ENCODE results near the gene KIF5A.

KIF5A gene

GRCh38 chr12:57553343-57554202, 3.7 kb downstream of the KIF5A start:
- no peak overlapping the region for H2BK15ac ChIP-seq (ENCODE audit: low read length)
- no peak overlapping the region for H3K14ac ChIP-seq (ENCODE audit: low read length)
- no peak overlapping the region for H2BK12ac ChIP-seq (ENCODE audit: low read length)
- no peak overlapping the region for H3K4ac ChIP-seq (ENCODE audit: low read length)
- no peak overlapping the region for H3K4me2 ChIP-seq (ENCODE audit: insufficient read depth, low read length, poor library complexity, severe bottlenecking)
- H2BK5ac ChIP-seq (ENCODE audit: low read length): no peak overlapping the region
- H3K36me3 ChIP-seq (replicated peaks in 1 of 2; ENCODE audit: control insufficient read depth in 2 of 2, insufficient read depth in 2 of 2, low read length in 2 of 2): no peaks in the 10 kb centered on the region
- peak overlapping the region; percentile 74 for H2AFZ ChIP-seq (ENCODE audit: low read length)
- no peak overlapping the region for H3K23ac ChIP-seq (ENCODE audit: low read depth, low read length, poor library complexity)
- peaks cover 25 to 31% of the 10 kb centered on the region in 2 donors for H3K4me1 ChIP-seq (ENCODE audit: control insufficient read depth in 2 of 2, insufficient read depth in 1 of 2, low read depth in 1 of 2, low read length in 2 of 2)
- H3K18ac ChIP-seq (ENCODE audit: low read length): no peak overlapping the region
- peak overlapping the region in 1 of 2 donors; percentile 12 for H3K4me3 ChIP-seq (ENCODE audit: low read length in 2 of 2)
- no peaks in the 10 kb centered on the region for H3K79me1 ChIP-seq (ENCODE audit: low read depth, low read length)
- H4K91ac ChIP-seq (ENCODE audit: low read depth, low read length, poor library complexity): no peak overlapping the region
- H3K9ac ChIP-seq (ENCODE audit: low read depth, low read length, poor library complexity): no peak overlapping the region
- H3K9me3 ChIP-seq (replicated peaks in 1 of 2; ENCODE audit: control insufficient read depth in 2 of 2, insufficient read depth in 1 of 2, low read depth in 1 of 2, low read length in 2 of 2): no peaks in the 10 kb centered on the region
- H4K8ac ChIP-seq (ENCODE audit: low read depth, low read length): no peak overlapping the region
- peaks cover 0 to 22% (median 10%) of the 10 kb centered on the region in 3 experiments for H3K27me3 ChIP-seq (ENCODE audit: control insufficient read depth in 3 of 3, insufficient read depth in 3 of 3, low read depth in 1 of 3, low read length in 3 of 3)
- H2BK120ac ChIP-seq (ENCODE audit: low read depth, low read length): no peak overlapping the region
- H3K27ac ChIP-seq (replicated peaks; ENCODE audit: low read length): no peak overlapping the region
- H2AK5ac ChIP-seq (ENCODE audit: low read depth, low read length): no peak overlapping the region
- no peak for DNase-seq (ENCODE audit: low spot score)
- no CpG with 5 or more reads among the region's 7 CpGs for WGBS, 2 donors (ENCODE audit: extremely low coverage in 2 of 2, insufficient read length in 2 of 2, insufficient replicate concordance in 1 of 2)

DNA sequence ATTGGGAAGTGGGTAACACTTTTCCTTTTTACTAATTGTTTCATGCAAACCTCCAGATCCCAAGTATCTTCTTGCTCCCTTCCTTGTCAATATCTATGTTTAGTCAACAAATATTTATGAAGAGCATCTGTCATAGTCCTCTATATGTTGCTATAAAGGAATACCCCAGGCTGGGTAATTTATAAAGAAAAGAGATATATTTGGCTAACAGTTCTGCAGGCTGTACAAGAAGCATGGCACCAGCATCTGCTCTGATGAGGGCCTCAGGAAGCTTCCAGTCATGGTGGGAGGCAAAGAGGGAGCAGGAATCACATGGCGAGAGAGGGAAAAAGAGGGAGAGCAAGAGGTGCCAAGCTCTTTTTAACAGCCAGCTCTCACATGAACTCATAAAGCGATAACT, 4.6 kb downstream of the KIF5A start:
- Histone ChIP-seq H4K8ac (ENCODE audit: low read depth, low read length) (no peak overlapping the region), H3K4ac (ENCODE audit: low read length) (no peak overlapping the region), H2AFZ (ENCODE audit: low read length) (no peak overlapping the region), H3K4me2 (ENCODE audit: insufficient read depth, low read length, poor library complexity, severe bottlenecking) (no peak overlapping the region), H3K14ac (ENCODE audit: low read length) (no peak overlapping the region), H3K4me1 (ENCODE audit: control insufficient read depth in 2 of 2, insufficient read depth in 1 of 2, low read depth in 1 of 2, low read length in 2 of 2) (peaks cover 23 to 31% of the 10 kb centered on the region in 2 donors), H2BK12ac (ENCODE audit: low read length) (no peak overlapping the region), H3K79me1 (ENCODE audit: low read depth, low read length) (no peaks in the 10 kb centered on the region), H3K27ac (replicated peaks; ENCODE audit: low read length) (no peak overlapping the region), H3K9ac (ENCODE audit: low read depth, low read length, poor library complexity) (no peak overlapping the region), H3K36me3 (replicated peaks in 1 of 2; ENCODE audit: control insufficient read depth in 2 of 2, insufficient read depth in 2 of 2, low read length in 2 of 2) (no peaks in the 10 kb centered on the region), H3K27me3 (ENCODE audit: control insufficient read depth in 3 of 3, insufficient read depth in 3 of 3, low read depth in 1 of 3, low read length in 3 of 3) (peaks cover 0 to 13% (median 1%) of the 10 kb centered on the region in 3 experiments), H2BK5ac (ENCODE audit: low read length) (no peak overlapping the region), H3K23ac (ENCODE audit: low read depth, low read length, poor library complexity) (no peak overlapping the region), H3K9me3 (replicated peaks in 1 of 2; ENCODE audit: control insufficient read depth in 2 of 2, insufficient read depth in 1 of 2, low read depth in 1 of 2, low read length in 2 of 2) (no peaks in the 10 kb centered on the region), H3K4me3 (ENCODE audit: low read length in 2 of 2) (no peak overlapping the region), H2BK120ac (ENCODE audit: low read depth, low read length) (no peak overlapping the region), H2AK5ac (ENCODE audit: low read depth, low read length) (no peak overlapping the region), H3K18ac (ENCODE audit: low read length) (no peak overlapping the region), H4K91ac (ENCODE audit: low read depth, low read length, poor library complexity) (no peak overlapping the region), H2BK15ac (ENCODE audit: low read length) (no peak overlapping the region)
- no CpG with 5 or more reads among the region's 2 CpGs for WGBS, 2 donors (ENCODE audit: extremely low coverage in 2 of 2, insufficient read length in 2 of 2, insufficient replicate concordance in 1 of 2)
- no peak for DNase-seq (ENCODE audit: low spot score)

GRCh38 chr12:57554897-57555296, 5.1 kb downstream of the KIF5A start:
- no peak overlapping the region for H3K23ac ChIP-seq (ENCODE audit: low read depth, low read length, poor library complexity)
- H2BK120ac ChIP-seq (ENCODE audit: low read depth, low read length): no peak overlapping the region
- WGBS, 2 donors (ENCODE audit: extremely low coverage in 2 of 2, insufficient read length in 2 of 2, insufficient replicate concordance in 1 of 2): no CpG with 5 or more reads among the region's 1 CpG
- no peak overlapping the region for H2AFZ ChIP-seq (ENCODE audit: low read length)
- no peak overlapping the region for H4K91ac ChIP-seq (ENCODE audit: low read depth, low read length, poor library complexity)
- no peak overlapping the region for H2AK5ac ChIP-seq (ENCODE audit: low read depth, low read length)
- H3K14ac ChIP-seq (ENCODE audit: low read length): no peak overlapping the region
- H3K9me3 ChIP-seq (replicated peaks in 1 of 2; ENCODE audit: control insufficient read depth in 2 of 2, insufficient read depth in 1 of 2, low read depth in 1 of 2, low read length in 2 of 2): no peaks in the 10 kb centered on the region
- peaks cover 0 to 11% (median 0%) of the 10 kb centered on the region in 3 experiments for H3K27me3 ChIP-seq (ENCODE audit: control insufficient read depth in 3 of 3, insufficient read depth in 3 of 3, low read depth in 1 of 3, low read length in 3 of 3)
- H3K4me2 ChIP-seq (ENCODE audit: insufficient read depth, low read length, poor library complexity, severe bottlenecking): no peak overlapping the region
- no peak overlapping the region for H3K4me3 ChIP-seq (ENCODE audit: low read length in 2 of 2)
- H3K36me3 ChIP-seq (replicated peaks in 1 of 2; ENCODE audit: control insufficient read depth in 2 of 2, insufficient read depth in 2 of 2, low read length in 2 of 2): no peaks in the 10 kb centered on the region
- DNase-seq (ENCODE audit: low spot score): no peak
- no peak overlapping the region for H2BK12ac ChIP-seq (ENCODE audit: low read length)
- no peak overlapping the region for H3K4ac ChIP-seq (ENCODE audit: low read length)
- H3K27ac ChIP-seq (replicated peaks; ENCODE audit: low read length): no peak overlapping the region
- peaks cover 22 to 31% of the 10 kb centered on the region in 2 donors for H3K4me1 ChIP-seq (ENCODE audit: control insufficient read depth in 2 of 2, insufficient read depth in 1 of 2, low read depth in 1 of 2, low read length in 2 of 2)
- no peak overlapping the region for H3K18ac ChIP-seq (ENCODE audit: low read length)
- H3K79me1 ChIP-seq (ENCODE audit: low read depth, low read length): no peaks in the 10 kb centered on the region
- no peak overlapping the region for H2BK5ac ChIP-seq (ENCODE audit: low read length)
- H4K8ac ChIP-seq (ENCODE audit: low read depth, low read length): no peak overlapping the region
- no peak overlapping the region for H2BK15ac ChIP-seq (ENCODE audit: low read length)
- no peak overlapping the region for H3K9ac ChIP-seq (ENCODE audit: low read depth, low read length, poor library complexity)

DNA sequence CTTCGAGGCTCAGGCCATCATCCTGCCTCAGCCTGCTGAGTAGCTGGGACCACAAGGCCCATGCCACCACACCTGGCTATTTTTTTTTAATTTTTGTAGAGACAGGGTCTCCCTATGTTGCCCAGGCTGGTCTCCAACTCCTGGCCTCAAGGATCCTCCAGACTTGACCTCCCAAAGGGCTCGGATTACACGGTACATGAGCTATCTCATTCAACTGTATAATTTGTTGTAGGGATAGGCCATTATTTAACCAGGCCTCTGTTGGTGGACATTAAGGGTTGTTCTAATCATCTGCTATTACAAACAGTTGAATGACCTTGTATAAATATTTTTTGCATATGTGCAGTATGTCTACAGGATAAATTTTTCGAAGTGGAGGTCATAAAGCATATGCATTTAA, 9.0 kb downstream of the KIF5A start:
- H3K23ac ChIP-seq (ENCODE audit: low read depth, low read length, poor library complexity): no peak overlapping the region
- no peak overlapping the region for H2BK5ac ChIP-seq (ENCODE audit: low read length)
- no peak overlapping the region for H2BK12ac ChIP-seq (ENCODE audit: low read length)
- no peak overlapping the region for H4K8ac ChIP-seq (ENCODE audit: low read depth, low read length)
- H2BK120ac ChIP-seq (ENCODE audit: low read depth, low read length): no peak overlapping the region
- no peak overlapping the region for H3K9ac ChIP-seq (ENCODE audit: low read depth, low read length, poor library complexity)
- H2AK5ac ChIP-seq (ENCODE audit: low read depth, low read length): no peak overlapping the region
- peaks cover 2% of the 10 kb centered on the region for H3K79me1 ChIP-seq (ENCODE audit: low read depth, low read length)
- no peaks in the 10 kb centered on the region for H3K9me3 ChIP-seq (replicated peaks in 1 of 2; ENCODE audit: control insufficient read depth in 2 of 2, insufficient read depth in 1 of 2, low read depth in 1 of 2, low read length in 2 of 2)
- H2BK15ac ChIP-seq (ENCODE audit: low read length): no peak overlapping the region
- no peak overlapping the region for H3K27ac ChIP-seq (replicated peaks; ENCODE audit: low read length)
- DNase-seq (ENCODE audit: low spot score): no peak
- H3K4me3 ChIP-seq (ENCODE audit: low read length in 2 of 2): no peak overlapping the region
- H3K4me1 ChIP-seq (ENCODE audit: control insufficient read depth in 2 of 2, insufficient read depth in 1 of 2, low read depth in 1 of 2, low read length in 2 of 2): peaks cover 0 to 3% of the 10 kb centered on the region in 2 donors
- H4K91ac ChIP-seq (ENCODE audit: low read depth, low read length, poor library complexity): no peak overlapping the region
- H3K18ac ChIP-seq (ENCODE audit: low read length): no peak overlapping the region
- no peak overlapping the region for H3K14ac ChIP-seq (ENCODE audit: low read length)
- no peaks in the 10 kb centered on the region for H3K36me3 ChIP-seq (replicated peaks in 1 of 2; ENCODE audit: control insufficient read depth in 2 of 2, insufficient read depth in 2 of 2, low read length in 2 of 2)
- no peaks in the 10 kb centered on the region for H3K27me3 ChIP-seq (ENCODE audit: control insufficient read depth in 3 of 3, insufficient read depth in 3 of 3, low read depth in 1 of 3, low read length in 3 of 3)
- no CpG with 5 or more reads among the region's 4 CpGs for WGBS, 2 donors (ENCODE audit: extremely low coverage in 2 of 2, insufficient read length in 2 of 2, insufficient replicate concordance in 1 of 2)
- no peak overlapping the region for H2AFZ ChIP-seq (ENCODE audit: low read length)
- H3K4ac ChIP-seq (ENCODE audit: low read length): no peak overlapping the region
- H3K4me2 ChIP-seq (ENCODE audit: insufficient read depth, low read length, poor library complexity, severe bottlenecking): no peak overlapping the region

All from neuronal stem cell (in vitro differentiated cells).